C4-2B (cell line): ENCODE measurements around the gene WNT9B.

Source experiments
- ZFX ChIP-seq: fragments of 450-650 bp; IDR thresholded peaks from 2 replicates; pipeline ENCODE4 v1.6.1; 2017
- TF ChIP-seq, protein P1 (sequence below): fragments of 450-650 bp; conservative IDR thresholded peaks from 2 replicates; pipeline ENCODE4 v1.5.1; 2017; ENCODE audit warnings: mild to moderate bottlenecking

DNA sequence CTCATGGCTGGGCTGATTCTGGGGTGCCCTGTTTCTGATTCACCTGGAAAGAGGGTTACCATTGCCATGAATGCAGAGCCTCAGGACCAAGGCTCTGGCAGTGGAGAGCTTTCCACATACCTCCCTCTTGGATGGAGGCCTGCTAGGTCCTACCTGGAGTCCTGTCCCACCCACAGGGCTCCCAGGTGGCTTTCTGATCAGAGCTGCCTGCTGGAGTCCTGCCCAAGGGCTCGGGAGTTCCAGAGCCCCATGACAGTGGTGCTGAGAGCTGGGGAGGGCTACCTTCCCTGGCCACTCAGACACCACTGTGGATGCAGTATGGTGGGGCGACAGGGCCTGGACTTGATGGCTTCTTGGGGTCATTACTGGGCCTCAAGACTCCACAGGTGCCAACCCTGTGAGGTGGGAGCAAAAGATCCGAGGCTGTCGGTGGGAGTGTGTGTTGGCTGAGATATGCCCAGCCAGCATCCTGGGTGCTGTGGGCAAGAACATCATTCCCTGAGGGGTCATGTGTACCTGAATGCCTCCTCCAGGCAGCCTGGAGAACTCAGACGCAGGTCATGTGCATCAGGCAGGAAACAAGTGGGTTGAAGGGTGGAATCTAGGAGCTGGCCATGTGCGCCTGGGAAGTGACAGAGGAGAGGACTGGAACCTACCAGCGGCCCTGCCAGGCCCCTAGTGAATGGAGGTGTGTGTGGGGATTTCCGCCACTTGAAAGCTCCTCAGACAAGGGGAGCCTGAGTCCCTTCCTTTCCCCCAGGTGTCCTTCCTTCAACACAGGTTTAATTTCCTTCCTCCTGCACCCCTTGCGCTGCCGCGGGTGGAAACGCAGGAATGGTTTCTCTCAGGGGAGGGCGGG, 30.6 kb upstream of the WNT9B start:
- TF ChIP-seq, protein P1, sequence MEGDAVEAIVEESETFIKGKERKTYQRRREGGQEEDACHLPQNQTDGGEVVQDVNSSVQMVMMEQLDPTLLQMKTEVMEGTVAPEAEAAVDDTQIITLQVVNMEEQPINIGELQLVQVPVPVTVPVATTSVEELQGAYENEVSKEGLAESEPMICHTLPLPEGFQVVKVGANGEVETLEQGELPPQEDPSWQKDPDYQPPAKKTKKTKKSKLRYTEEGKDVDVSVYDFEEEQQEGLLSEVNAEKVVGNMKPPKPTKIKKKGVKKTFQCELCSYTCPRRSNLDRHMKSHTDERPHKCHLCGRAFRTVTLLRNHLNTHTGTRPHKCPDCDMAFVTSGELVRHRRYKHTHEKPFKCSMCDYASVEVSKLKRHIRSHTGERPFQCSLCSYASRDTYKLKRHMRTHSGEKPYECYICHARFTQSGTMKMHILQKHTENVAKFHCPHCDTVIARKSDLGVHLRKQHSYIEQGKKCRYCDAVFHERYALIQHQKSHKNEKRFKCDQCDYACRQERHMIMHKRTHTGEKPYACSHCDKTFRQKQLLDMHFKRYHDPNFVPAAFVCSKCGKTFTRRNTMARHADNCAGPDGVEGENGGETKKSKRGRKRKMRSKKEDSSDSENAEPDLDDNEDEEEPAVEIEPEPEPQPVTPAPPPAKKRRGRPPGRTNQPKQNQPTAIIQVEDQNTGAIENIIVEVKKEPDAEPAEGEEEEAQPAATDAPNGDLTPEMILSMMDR: no peak
- no peak for TF ChIP-seq ZFX
